Heart left ventricle (tissue), 13 donors: ENCODE data around the gene PNLIP.

Experiments used
- POLR2A ChIP-seq, 2 donors: fragments of 450-650 bp; IDR thresholded peaks; one replicate each; pipeline ENCODE4 v1.6.1; 2017; ENCODE audit warnings: antibody characterized with exemption in 2 of 2, mild to moderate bottlenecking in 2 of 2, moderate library complexity in 2 of 2
- TF ChIP-seq, protein P1 (sequence below), 12 donors: fragments of 200-600 bp; sonication (generic) in 4 of 12; IDR thresholded peaks; one replicate each; pipeline versions ENCODE4 v1.5.0 to v1.8.0; 2018 to 2022; ENCODE audit warnings: antibody characterized with exemption in 12 of 12, mild to moderate bottlenecking in 5 of 12
- donor health status: ischemic (EF 13 %, LVEDD 7.1; RV severe dilation, severe dysfunction).
- donor health status: DM: no; HTN: yes; CAD: no.
- donor health status: DM: no; HTN: no; CAD: no.
- donor health status: ischemic (EF 25% LVEDD 6.9; RV normal size, moderate dysfunction).
- donor health status: ischemic (EF 25% LVEDD 5.7; RV mildly dilated, moderate dysfunction).
- donor health status: ischemic (EF 35%, LVEDD 5.7; RV mildly dilated, moderate dysfunction).
- donor health status: nonischemic (EF 11% LVEDD 7.7; RV severe dilation, severe dysfunction).
- donor health status: DM: yes; HTN: yes; CAD: no.
- donor health status: PGD.
- donor health status: ischemic (EF 29% LVEDD 5.4; RV normal size, mild dysfunction).
- donor health status: nonischemic (EF 23%, LVEDD 6.1; RV moderate dilation, normal function).

DNA sequence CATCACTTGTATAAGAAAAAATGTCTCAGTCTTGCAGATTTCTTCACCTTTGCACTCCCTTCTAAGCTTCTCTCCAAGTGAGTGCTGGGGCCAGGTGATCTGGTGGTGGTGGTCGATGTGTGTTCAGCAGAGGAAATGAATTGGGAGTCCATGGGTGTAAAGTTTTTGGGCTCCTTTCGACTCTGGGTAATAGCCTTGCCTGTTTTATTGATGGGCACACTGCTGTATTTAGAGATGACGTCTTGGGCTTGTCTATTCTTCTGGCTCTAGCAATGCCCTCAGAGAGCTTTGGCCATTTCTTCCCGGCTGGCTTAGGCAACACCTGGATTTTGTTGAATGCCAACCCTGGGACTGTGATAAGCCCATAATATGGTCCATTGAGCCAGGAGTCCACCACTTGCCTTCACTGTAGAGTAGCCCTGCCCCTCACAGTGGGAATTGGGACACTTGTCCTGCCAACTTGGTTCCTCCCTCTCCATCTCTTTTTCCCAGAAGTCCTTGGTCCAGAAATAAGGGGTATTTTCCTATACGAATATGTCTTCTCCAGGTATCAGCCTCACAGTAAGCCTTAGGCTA is 11.7 kb downstream of the PNLIP start:
- TF ChIP-seq, protein P1, sequence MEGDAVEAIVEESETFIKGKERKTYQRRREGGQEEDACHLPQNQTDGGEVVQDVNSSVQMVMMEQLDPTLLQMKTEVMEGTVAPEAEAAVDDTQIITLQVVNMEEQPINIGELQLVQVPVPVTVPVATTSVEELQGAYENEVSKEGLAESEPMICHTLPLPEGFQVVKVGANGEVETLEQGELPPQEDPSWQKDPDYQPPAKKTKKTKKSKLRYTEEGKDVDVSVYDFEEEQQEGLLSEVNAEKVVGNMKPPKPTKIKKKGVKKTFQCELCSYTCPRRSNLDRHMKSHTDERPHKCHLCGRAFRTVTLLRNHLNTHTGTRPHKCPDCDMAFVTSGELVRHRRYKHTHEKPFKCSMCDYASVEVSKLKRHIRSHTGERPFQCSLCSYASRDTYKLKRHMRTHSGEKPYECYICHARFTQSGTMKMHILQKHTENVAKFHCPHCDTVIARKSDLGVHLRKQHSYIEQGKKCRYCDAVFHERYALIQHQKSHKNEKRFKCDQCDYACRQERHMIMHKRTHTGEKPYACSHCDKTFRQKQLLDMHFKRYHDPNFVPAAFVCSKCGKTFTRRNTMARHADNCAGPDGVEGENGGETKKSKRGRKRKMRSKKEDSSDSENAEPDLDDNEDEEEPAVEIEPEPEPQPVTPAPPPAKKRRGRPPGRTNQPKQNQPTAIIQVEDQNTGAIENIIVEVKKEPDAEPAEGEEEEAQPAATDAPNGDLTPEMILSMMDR (IDR thresholded peaks at IDR 0.05) = no peak
- TF ChIP-seq POLR2A (IDR thresholded peaks at IDR 0.05) = no peak
